ENCODE measurements around the gene COBLL1.
"Not testable (repeated sequence)": the region's sequence is repeated elsewhere in the genome, so short reads cannot be mapped to it uniquely, and the experiment has no call there.

The COBLL1 gene

GRCh38 chr2:164841719-164842623 is at the start of gene COBLL1:
TSS of gene COBLL1 (minus strand) at chr2:164841823. CDS start at chr2:164841196, 627 bp downstream.
- DNase-seq, result peak; percentile 57

GRCh38 chr2:164890544-164890943 is 48.9 kb upstream of the COBLL1 start:
- DNase-seq, result no peak

- no peak for DNase-seq
Measured at GRCh38 chr2:164888592-164888991, 47.0 kb upstream of the COBLL1 start.

- no peak for DNase-seq
Measured at GRCh38 chr2:164887434-164888144, 46.0 kb upstream of the COBLL1 start.

- DNase-seq, result no peak
Measured at GRCh38 chr2:164882276-164882675, 40.7 kb upstream of the COBLL1 start.

- DNase-seq, result no peak
Measured at GRCh38 chr2:164881524-164881923, 39.9 kb upstream of the COBLL1 start.

GRCh38 chr2:164879901-164880535 is 38.4 kb upstream of the COBLL1 start:
- no peak for DNase-seq

- no peak for DNase-seq
Measured at GRCh38 chr2:164877927-164878326, 36.3 kb upstream of the COBLL1 start.

- DNase-seq, result no peak
Measured at GRCh38 chr2:164877169-164877568, 35.5 kb upstream of the COBLL1 start.

GRCh38 chr2:164875334-164876205 is 33.9 kb upstream of the COBLL1 start:
- DNase-seq, result no peak

- DNase-seq, result no peak
Measured at GRCh38 chr2:164873210-164873908, 31.7 kb upstream of the COBLL1 start.

- DNase-seq, result no peak
Measured at GRCh38 chr2:164871404-164871803, 29.8 kb upstream of the COBLL1 start.

- DNase-seq, result no peak
Measured at GRCh38 chr2:164869420-164869772, 27.8 kb upstream of the COBLL1 start.

GRCh38 chr2:164868563-164869419 is 27.2 kb upstream of the COBLL1 start:
- DNase-seq, result no peak

- DNase-seq, result no peak
Measured at GRCh38 chr2:164867779-164868397, 26.3 kb upstream of the COBLL1 start.

GRCh38 chr2:164866381-164866780 is 24.8 kb upstream of the COBLL1 start:
- DNase-seq, result not testable (repeated sequence)

- no peak for DNase-seq
Measured at GRCh38 chr2:164860694-164861042, 19.0 kb upstream of the COBLL1 start.

GRCh38 chr2:164859906-164860693 is 18.5 kb upstream of the COBLL1 start:
- not testable (repeated sequence) for DNase-seq

GRCh38 chr2:164859251-164859818 is 17.7 kb upstream of the COBLL1 start:
- DNase-seq, result no peak
